Immature natural killer cell (primary cell): ENCODE results near the gene DDX6. TPM values are rescaled to one million over a fixed set of nuclear protein-coding genes. Genes with fewer than 3 reads are reported as not detected.

Experiments
- polyA plus RNA-seq, 3 donors: library from polyadenylated mRNA; unstranded; fragments of 300-500 nt; fragmentation: Illumina TruSeq; gene quantifications; one replicate each; pipeline ENCODE4 v1.2.3, GENCODE V29; 2021

The DDX6 gene
- polyA plus RNA-seq, 3 donors from 2014 or later = 61.4 to 124 (median 90.2) TPM

Other genes starting within 250 kb of the DDX6 start
- 1 to 10 TPM; 5.9 to 8.1 (median 7.4) TPM for gene IFT46, start 225.2 kb downstream of the DDX6 start, polyA plus RNA-seq
- 100 to 1,000 TPM in 2 of 3 donors, 10 to 100 TPM in 1; 99.9 to 164 (median 157) TPM for gene ARCN1, start 218.8 kb downstream of the DDX6 start, polyA plus RNA-seq
- gene PHLDB1, start 183.5 kb downstream of the DDX6 start, polyA plus RNA-seq = under 1 TPM in 1 of 3 donors, not detected in 2; 0.17 TPM
- gene TREH, start 111.5 kb downstream of the DDX6 start, polyA plus RNA-seq = not detected
- under 1 TPM in 2 of 3 donors, not detected in 1; 0.05 to 0.30 TPM for gene CXCR5, start 92.7 kb upstream of the DDX6 start, polyA plus RNA-seq
- 10 to 100 TPM in 1 of 3 donors, 1 to 10 TPM in 1, not detected in 1; 2.2 to 10.5 TPM for gene BCL9L, start 134.8 kb upstream of the DDX6 start, polyA plus RNA-seq
- gene UPK2, start 165.1 kb upstream of the DDX6 start, polyA plus RNA-seq = 1 to 10 TPM in 1 of 3 donors, under 1 TPM in 1, not detected in 1; 0.81 to 1.4 TPM
- not detected for gene FOXR1, start 180.6 kb upstream of the DDX6 start, polyA plus RNA-seq
- gene CENATAC, start 207.0 kb upstream of the DDX6 start, polyA plus RNA-seq = 10 to 100 TPM in 2 of 3 donors, 1 to 10 TPM in 1; 9.1 to 17.1 (median 10.5) TPM
- gene RPS25, start 227.2 kb upstream of the DDX6 start, polyA plus RNA-seq = 1,000 to 10,000 TPM; 1,543 to 2,582 (median 1,747) TPM
- 100 to 1,000 TPM; 104 to 136 (median 110) TPM for gene TRAPPC4, start 227.6 kb upstream of the DDX6 start, polyA plus RNA-seq
- 10 to 100 TPM in 2 of 3 donors, 1 to 10 TPM in 1; 9.4 to 11.6 (median 11.4) TPM for gene SLC37A4, start 239.7 kb upstream of the DDX6 start, polyA plus RNA-seq